ENCODE measurements around the gene LRRC46. TPM values are rescaled to one million over a fixed set of nuclear protein-coding genes. Genes with fewer than 3 reads are reported as not detected.

Gene LRRC46
- total and polyA plus RNA-seq, 2 experiments from 2014 or later: 0.95 TPM; not detected in 1

- Histone ChIP-seq H3K4me1 (ENCODE audit: insufficient read depth) (no peaks in the 10 kb centered on the region), H3K36me3 (ENCODE audit: low read depth) (no peaks in the 10 kb centered on the region), H3K27me3 (replicated peaks; ENCODE audit: insufficient read depth) (peaks cover 27% of the 10 kb centered on the region), H3K9me3 (ENCODE audit: low read depth) (no peaks in the 10 kb centered on the region), H3K9ac (no peak overlapping the region), H3K79me2 (ENCODE audit: insufficient read depth) (no peaks in the 10 kb centered on the region), H2AFZ (no peak overlapping the region), H3K27ac (no peak overlapping the region), H3F3A (ENCODE audit: insufficient read depth) (no peaks in the 10 kb centered on the region), H3K9me2 (ENCODE audit: insufficient read depth) (no peaks in the 10 kb centered on the region), H4K20me1 (ENCODE audit: insufficient read depth) (no peaks in the 10 kb centered on the region), H3K4me3 (no peak overlapping the region), H3K4me2 (ENCODE audit: unreplicated experiment) (no peak overlapping the region)
- DNase-seq: no peak
- no peak for TF ChIP-seq EZH2 (IDR thresholded peaks at IDR 0.05; ENCODE audit: insufficient read depth, poor library complexity, severe bottlenecking)
- TF ChIP-seq EZH2phosphoT487 (IDR thresholded peaks at IDR 0.05; ENCODE audit: insufficient read depth, low read depth): no peak
- 55 to 59% methylated on average over 20 of the region's 23 CpGs for WGBS, 2 experiments (ENCODE audit: low coverage in 1 of 2, low lambda C conversion rate in 2 of 2, missing lambda C conversion rate in 2 of 2)
- in situ Hi-C loops (cut with MboI): no loop called here
Observed at GRCh38 chr17:47848198-47848513, 16.7 kb downstream of the LRRC46 start.

GRCh38 chr17:47850373-47850691 lies 18.9 kb downstream of the LRRC46 start:
- in situ Hi-C loops (cut with MboI): no loop called here

GRCh38 chr17:47850692-47851573 lies 19.5 kb downstream of the LRRC46 start, which contains the start of gene SP6:
Gene SP6, minus strand, starts transcription at chr17:47851163. Its CDS starts 2,734 bp downstream, at chr17:47848429.
- in situ Hi-C loops (cut with MboI): no loop called here
- H3F3A ChIP-seq (ENCODE audit: insufficient read depth): no peaks in the 10 kb centered on the region
- peaks cover 52% of the 10 kb centered on the region for H3K27me3 ChIP-seq (replicated peaks; ENCODE audit: insufficient read depth)
- H3K36me3 ChIP-seq (ENCODE audit: low read depth): no peaks in the 10 kb centered on the region
- peak within 1 kb of the TSS; percentile 39 for H3K4me2 ChIP-seq (ENCODE audit: unreplicated experiment)
- H2AFZ ChIP-seq: peak within 1 kb of the TSS; percentile 78
- H3K9me3 ChIP-seq (ENCODE audit: low read depth): no peaks in the 10 kb centered on the region
- H3K27ac ChIP-seq: no peak within 1 kb of the TSS
- no peaks in the 10 kb centered on the region for H3K9me2 ChIP-seq (ENCODE audit: insufficient read depth)
- H4K20me1 ChIP-seq (ENCODE audit: insufficient read depth): no peaks in the 10 kb centered on the region
- no peak for TF ChIP-seq EZH2phosphoT487 (IDR thresholded peaks at IDR 0.05; ENCODE audit: insufficient read depth, low read depth)
- no peak for TF ChIP-seq EZH2 (IDR thresholded peaks at IDR 0.05; ENCODE audit: insufficient read depth, poor library complexity, severe bottlenecking)
- peak; percentile 89 for DNase-seq
- H3K9ac ChIP-seq: no peak within 1 kb of the TSS
- 14 to 16% methylated on average over 45 to 59 of the region's 71 CpGs for WGBS, 2 experiments (ENCODE audit: low coverage in 1 of 2, low lambda C conversion rate in 2 of 2, missing lambda C conversion rate in 2 of 2)
- peak within 1 kb of the TSS; percentile 57 for H3K4me3 ChIP-seq
- no peaks in the 10 kb centered on the region for H3K79me2 ChIP-seq (ENCODE audit: insufficient read depth)
- peaks cover 4% of the 10 kb centered on the region; the same call in 1 of the 2 replicates for H3K4me1 ChIP-seq (ENCODE audit: insufficient read depth)

More at GRCh38 chr17:47850373-47850691, 18.9 kb downstream of the LRRC46 start:
- no peak overlapping the region for H3K9ac ChIP-seq
- H3K9me3 ChIP-seq (ENCODE audit: low read depth): no peaks in the 10 kb centered on the region
- no peaks in the 10 kb centered on the region for H3K36me3 ChIP-seq (ENCODE audit: low read depth)
- no peaks in the 10 kb centered on the region for H3F3A ChIP-seq (ENCODE audit: insufficient read depth)
- H3K27me3 ChIP-seq (replicated peaks; ENCODE audit: insufficient read depth): peaks cover 47% of the 10 kb centered on the region
- no peaks in the 10 kb centered on the region for H3K79me2 ChIP-seq (ENCODE audit: insufficient read depth)
- H3K4me3 ChIP-seq: no peak overlapping the region
- H3K4me2 ChIP-seq (ENCODE audit: unreplicated experiment): no peak overlapping the region
- no peaks in the 10 kb centered on the region for H3K9me2 ChIP-seq (ENCODE audit: insufficient read depth)
- H2AFZ ChIP-seq: peak overlapping the region; percentile 78
- no peak for DNase-seq
- TF ChIP-seq EZH2phosphoT487 (IDR thresholded peaks at IDR 0.05; ENCODE audit: insufficient read depth, low read depth) (no peak), EZH2 (IDR thresholded peaks at IDR 0.05; ENCODE audit: insufficient read depth, poor library complexity, severe bottlenecking) (no peak)
- 56 to 59% methylated on average over 9 of the region's 9 CpGs for WGBS, 2 experiments (ENCODE audit: low coverage in 1 of 2, low lambda C conversion rate in 2 of 2, missing lambda C conversion rate in 2 of 2)
- H3K4me1 ChIP-seq (ENCODE audit: insufficient read depth): peaks cover under 1% of the 10 kb centered on the region; the same call in 1 of the 2 replicates
- no peaks in the 10 kb centered on the region for H4K20me1 ChIP-seq (ENCODE audit: insufficient read depth)
- H3K27ac ChIP-seq: no peak overlapping the region

- no peaks in the 10 kb centered on the region for H3K79me2 ChIP-seq (ENCODE audit: insufficient read depth)
- H3K9me2 ChIP-seq (ENCODE audit: insufficient read depth): no peaks in the 10 kb centered on the region
- no peak for TF ChIP-seq EZH2 (IDR thresholded peaks at IDR 0.05; ENCODE audit: insufficient read depth, poor library complexity, severe bottlenecking)
- TF ChIP-seq EZH2phosphoT487 (IDR thresholded peaks at IDR 0.05; ENCODE audit: insufficient read depth, low read depth): no peak
- peaks cover 45% of the 10 kb centered on the region for H3K27me3 ChIP-seq (replicated peaks; ENCODE audit: insufficient read depth)
- peaks cover 4% of the 10 kb centered on the region; the same call in 1 of the 2 replicates for H3K4me1 ChIP-seq (ENCODE audit: insufficient read depth)
- H3K9me3 ChIP-seq (ENCODE audit: low read depth): no peaks in the 10 kb centered on the region
- no peak overlapping the region for H3K27ac ChIP-seq
- H3K36me3 ChIP-seq (ENCODE audit: low read depth): no peaks in the 10 kb centered on the region
- no peaks in the 10 kb centered on the region for H3F3A ChIP-seq (ENCODE audit: insufficient read depth)
- in situ Hi-C loops (cut with MboI): no loop called here
- 32 to 36% methylated on average over 9 to 11 of the region's 11 CpGs for WGBS, 2 experiments (ENCODE audit: low coverage in 1 of 2, low lambda C conversion rate in 2 of 2, missing lambda C conversion rate in 2 of 2)
- no peak overlapping the region for H3K9ac ChIP-seq
- H2AFZ ChIP-seq: no peak overlapping the region
- no peaks in the 10 kb centered on the region for H4K20me1 ChIP-seq (ENCODE audit: insufficient read depth)
- H3K4me2 ChIP-seq (ENCODE audit: unreplicated experiment): no peak overlapping the region
- DNase-seq: no peak
- no peak overlapping the region for H3K4me3 ChIP-seq
Observed at GRCh38 chr17:47851764-47852112, 20.3 kb downstream of the LRRC46 start.
